ENCODE data around the gene FBXW7.

DNA sequence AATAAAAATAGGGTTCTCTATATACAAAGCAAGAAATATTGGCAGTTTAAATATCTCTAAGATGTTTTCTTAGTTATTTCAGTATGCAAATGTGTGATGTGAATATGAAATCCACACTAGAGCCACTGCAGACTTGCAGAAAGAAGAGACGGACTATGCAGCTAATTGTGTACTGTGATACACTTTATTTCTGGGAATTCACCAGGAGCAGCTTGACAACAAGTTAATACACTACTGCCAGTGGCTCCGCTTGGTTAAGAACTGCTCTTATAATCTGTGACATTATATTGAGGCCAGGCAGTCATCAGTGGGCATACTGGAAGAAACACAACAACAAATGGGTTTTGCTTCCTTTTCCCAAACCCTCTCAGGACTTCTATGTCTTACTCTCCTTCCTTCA is 172.0 kb downstream of the FBXW7 start:
- TF ChIP-seq, protein P1, sequence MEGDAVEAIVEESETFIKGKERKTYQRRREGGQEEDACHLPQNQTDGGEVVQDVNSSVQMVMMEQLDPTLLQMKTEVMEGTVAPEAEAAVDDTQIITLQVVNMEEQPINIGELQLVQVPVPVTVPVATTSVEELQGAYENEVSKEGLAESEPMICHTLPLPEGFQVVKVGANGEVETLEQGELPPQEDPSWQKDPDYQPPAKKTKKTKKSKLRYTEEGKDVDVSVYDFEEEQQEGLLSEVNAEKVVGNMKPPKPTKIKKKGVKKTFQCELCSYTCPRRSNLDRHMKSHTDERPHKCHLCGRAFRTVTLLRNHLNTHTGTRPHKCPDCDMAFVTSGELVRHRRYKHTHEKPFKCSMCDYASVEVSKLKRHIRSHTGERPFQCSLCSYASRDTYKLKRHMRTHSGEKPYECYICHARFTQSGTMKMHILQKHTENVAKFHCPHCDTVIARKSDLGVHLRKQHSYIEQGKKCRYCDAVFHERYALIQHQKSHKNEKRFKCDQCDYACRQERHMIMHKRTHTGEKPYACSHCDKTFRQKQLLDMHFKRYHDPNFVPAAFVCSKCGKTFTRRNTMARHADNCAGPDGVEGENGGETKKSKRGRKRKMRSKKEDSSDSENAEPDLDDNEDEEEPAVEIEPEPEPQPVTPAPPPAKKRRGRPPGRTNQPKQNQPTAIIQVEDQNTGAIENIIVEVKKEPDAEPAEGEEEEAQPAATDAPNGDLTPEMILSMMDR (IDR thresholded peaks at IDR 0.05): no peak
- TF ChIP-seq POLR2A (IDR thresholded peaks at IDR 0.05): no peak

All from lower leg skin (tissue), 3 donors.